H9 (cell line): Measurements from ENCODE around the gene RMND5A. TPM values are rescaled to one million over a fixed set of nuclear protein-coding genes. Genes with fewer than 3 reads are reported as not detected.

Experiments used
- DNase-seq: peaks from one replicate; pipeline ENCODE4 v3.0.0-alpha.2; 2017
- H2AFZ ChIP-seq: one replicate; pipeline ENCODE4 v1.6.1; 2013; ENCODE audit warnings: mild to moderate bottlenecking, low read length, control low read depth, moderate library complexity
- H2AK5ac ChIP-seq: 2 replicates; pipeline ENCODE4 v1.6.1; 2013; ENCODE audit warnings: low read length, control low read depth, mixed read lengths; ENCODE audit not compliant: insufficient read length
- H2BK120ac ChIP-seq: one replicate; pipeline ENCODE4 v1.6.1; 2013; ENCODE audit warnings: low read depth, mild to moderate bottlenecking, low read length, control low read depth, inconsistent platforms; ENCODE audit not compliant: poor library complexity, severe bottlenecking
- H2BK12ac ChIP-seq: 2 replicates; pipeline ENCODE4 v1.6.1; 2013; ENCODE audit warnings: low read length, control low read depth, mixed read lengths, low read depth; ENCODE audit not compliant: insufficient read length
- H2BK15ac ChIP-seq: 2 replicates; pipeline ENCODE4 v1.6.1; 2013; ENCODE audit warnings: low read depth, low read length, control low read depth
- H2BK20ac ChIP-seq: one replicate; pipeline ENCODE4 v1.6.1; 2013; ENCODE audit warnings: low read depth, mild to moderate bottlenecking, low read length, control low read depth, inconsistent platforms; ENCODE audit not compliant: poor library complexity, severe bottlenecking
- H2BK5ac ChIP-seq: 2 replicates; pipeline ENCODE4 v1.6.1; 2013; ENCODE audit warnings: low read length, control low read depth, mixed read lengths; ENCODE audit not compliant: insufficient read length
- H3K14ac ChIP-seq: 2 replicates; pipeline ENCODE4 v1.6.1; 2013; ENCODE audit warnings: low read length, control low read depth; ENCODE audit not compliant: insufficient read depth
- H3K18ac ChIP-seq: 2 replicates; pipeline ENCODE4 v1.6.1; 2013; ENCODE audit warnings: low read depth, mild to moderate bottlenecking, mixed read lengths, low read length, control low read depth; ENCODE audit not compliant: insufficient read length
- H3K23ac ChIP-seq: 2 replicates; pipeline ENCODE4 v1.6.1; 2013; ENCODE audit warnings: low read length, control low read depth, mixed read lengths, low read depth; ENCODE audit not compliant: insufficient read length
- H3K23me2 ChIP-seq: 2 replicates; pipeline ENCODE4 v1.6.1; 2013; ENCODE audit warnings: low read depth, mild to moderate bottlenecking, mixed read lengths, low read length, control low read depth; ENCODE audit not compliant: insufficient read length, poor library complexity, severe bottlenecking
- H3K27ac ChIP-seq: 2 replicates; pipeline ENCODE4 v1.5.1; 2013; ENCODE audit warnings: low read length, control low read depth, mixed read lengths, low read depth; ENCODE audit not compliant: insufficient read length
- H3K27me3 ChIP-seq: 2 replicates; pipeline ENCODE4 v1.6.1; 2013; ENCODE audit warnings: low read length, control low read depth, inconsistent platforms; ENCODE audit not compliant: insufficient read depth
- H3K4ac ChIP-seq: 2 replicates; pipeline ENCODE4 v1.6.1; 2013; ENCODE audit warnings: low read depth, mild to moderate bottlenecking, control low read depth, inconsistent platforms, low read length, moderate library complexity
- H3K4me1 ChIP-seq: 2 replicates; pipeline ENCODE4 v1.6.1; 2013; ENCODE audit warnings: low read length, control low read depth, inconsistent platforms; ENCODE audit not compliant: insufficient read depth
- H3K4me2 ChIP-seq: 2 replicates; pipeline ENCODE4 v1.6.1; 2013; ENCODE audit warnings: low read length, control low read depth, mixed read lengths; ENCODE audit not compliant: insufficient read length, insufficient read depth
- H3K56ac ChIP-seq: 2 replicates; pipeline ENCODE4 v1.6.1; 2013; ENCODE audit warnings: low read depth, mild to moderate bottlenecking, mixed read lengths, low read length, control low read depth; ENCODE audit not compliant: insufficient read length
- H3K79me1 ChIP-seq: 2 replicates; pipeline ENCODE4 v1.6.1; 2013; ENCODE audit warnings: low read depth, mild to moderate bottlenecking, moderate library complexity, low read length, control low read depth, inconsistent platforms; ENCODE audit not compliant: insufficient read depth, poor library complexity, severe bottlenecking
- H3K79me2 ChIP-seq: 2 replicates; pipeline ENCODE4 v1.6.1; 2013; ENCODE audit warnings: low read length, control low read depth, inconsistent platforms; ENCODE audit not compliant: insufficient read depth
- H3K9ac ChIP-seq: 2 replicates; pipeline ENCODE4 v1.6.1; 2013; ENCODE audit warnings: low read length, control low read depth, mixed read lengths; ENCODE audit not compliant: insufficient read length; ENCODE audit errors: extremely low read depth
- H3K9me3 ChIP-seq: one replicate; pipeline ENCODE4 v1.6.1; 2013; ENCODE audit warnings: low read depth, low read length, inconsistent platforms; ENCODE audit not compliant: control insufficient read depth
- H3T11ph ChIP-seq: one replicate; pipeline ENCODE4 v1.6.1; 2013; ENCODE audit warnings: mild to moderate bottlenecking, low read length, control low read depth, inconsistent platforms
- H4K20me1 ChIP-seq: one replicate; pipeline ENCODE4 v1.6.1; 2013; ENCODE audit not compliant: control insufficient read depth, insufficient read length, insufficient read depth
- H4K5ac ChIP-seq: 2 replicates; pipeline ENCODE4 v1.6.1; 2013; ENCODE audit warnings: low read depth, mild to moderate bottlenecking, mixed read lengths, low read length, control low read depth; ENCODE audit not compliant: insufficient read length
- H4K8ac ChIP-seq: replicated peaks from 2 replicates; pipeline ENCODE4 v1.6.1; 2013; ENCODE audit warnings: low read length, control low read depth, mixed read lengths, low read depth; ENCODE audit not compliant: insufficient read length
- H4K91ac ChIP-seq: 2 replicates; pipeline ENCODE4 v1.6.1; 2013; ENCODE audit warnings: low read depth, mild to moderate bottlenecking, moderate library complexity, mixed read lengths, low read length, control low read depth; ENCODE audit not compliant: insufficient read length
- H3K27ac Mint-ChIP-seq, 3 experiments: 2 replicates in 2 of 3; 3 replicates in 1 of 3; pipeline ENCODE4 v1.8.0; 2020 to 2021; ENCODE audit warnings: mixed read lengths in 3 of 3, mild to moderate bottlenecking in 1 of 3, moderate library complexity in 1 of 3
- H3K27me3 Mint-ChIP-seq: 2 replicates; pipeline ENCODE4 v1.8.0; 2021; ENCODE audit warnings: low read depth, mild to moderate bottlenecking, moderate library complexity, mixed read lengths
- H3K36me3 Mint-ChIP-seq, 3 experiments: 2 replicates in 2 of 3; 3 replicates in 1 of 3; pipeline ENCODE4 v1.8.0; 2020 to 2021; ENCODE audit warnings: low read depth in 3 of 3, mixed read lengths in 3 of 3; ENCODE audit not compliant: insufficient read depth in 1 of 3
- H3K4me1 Mint-ChIP-seq, 2 experiments: 2 replicates each; pipeline ENCODE4 v1.8.0; 2020; ENCODE audit warnings: mixed read lengths in 2 of 2
- H3K4me3 Mint-ChIP-seq, 2 experiments: 2 replicates in 1 of 2; 3 replicates in 1 of 2; pipeline ENCODE4 v1.8.0; 2020 to 2021; ENCODE audit warnings: mild to moderate bottlenecking in 2 of 2, mixed read lengths in 2 of 2, moderate library complexity in 1 of 2
- H3K9me3 Mint-ChIP-seq, 2 experiments: 2 replicates in 1 of 2; 3 replicates in 1 of 2; pipeline ENCODE4 v1.8.0; 2020; ENCODE audit warnings: mild to moderate bottlenecking in 2 of 2, mixed read lengths in 2 of 2, moderate library complexity in 1 of 2
- CTCF ChIP-seq: fragments of 200-600 bp; sonication (generic); conservative IDR thresholded peaks from 3 replicates; pipeline ENCODE4 v1.8.0; 2021; ENCODE audit warnings: antibody characterized with exemption, mild to moderate bottlenecking
- WGBS: extraction: QIAGEN DNeasy Blood & Tissue Kit; methylation state at CpG from one replicate; pipeline ENCODE4 v1.1.7; 2013; ENCODE audit warnings: missing lambda C conversion rate, low lambda C conversion rate, mixed read lengths; ENCODE audit not compliant: insufficient read length; ENCODE audit errors: extremely low coverage; 5-methylcytosine and 5-hydroxymethylcytosine counted together
- total RNA-seq: library from RNA; stranded (reverse); gene quantifications from 2 replicates; pipeline ENCODE4 v1.2.1, GENCODE V29; 2021

Gene RMND5A
- total RNA-seq, 1 experiment from 2014 or later: 48.8 TPM

- Histone ChIP-seq H3K23me2 (no peaks in the 10 kb centered on the region), H2AK5ac (no peak overlapping the region), H4K91ac (no peak overlapping the region), H3K23ac (no peak overlapping the region), H3K9me3 (no peaks in the 10 kb centered on the region), H3K4me2 (no peak overlapping the region), H2BK20ac (no peak overlapping the region), H4K5ac (no peak overlapping the region), H3K27ac (no peak overlapping the region), H2BK5ac (no peak overlapping the region), H3K4me1 (no peaks in the 10 kb centered on the region), H3K9ac (no peak overlapping the region), H2BK15ac (no peak overlapping the region), H3K4ac (no peak overlapping the region), H3T11ph (no peak overlapping the region), H3K18ac (no peak overlapping the region), H4K20me1 (no peaks in the 10 kb centered on the region), H4K8ac (no peak overlapping the region), H3K79me2 (no peaks in the 10 kb centered on the region), H2BK120ac (no peak overlapping the region), H3K56ac (no peak overlapping the region), H2BK12ac (no peak overlapping the region), H3K14ac (no peak overlapping the region), H3K27me3 (peaks cover 12% of the 10 kb centered on the region; the same call in 1 of the 2 replicates), H2AFZ (no peak overlapping the region), H3K79me1 (no peaks in the 10 kb centered on the region)
- H3K27ac Mint-ChIP-seq: no peak overlapping the region
- peaks cover 45% of the 10 kb centered on the region for H3K27me3 Mint-ChIP-seq
- TF ChIP-seq CTCF: no peak
- no peak for DNase-seq
- H3K4me3 Mint-ChIP-seq: no peak overlapping the region
- H3K4me1 Mint-ChIP-seq: peaks cover 0 to 3% of the 10 kb centered on the region in 2 experiments; a peak in 2 of 4 replicates
- H3K36me3 Mint-ChIP-seq: no peaks in the 10 kb centered on the region
- no peaks in the 10 kb centered on the region for H3K9me3 Mint-ChIP-seq
- no CpG with 5 or more reads among the region's 8 CpGs for WGBS
These were observed 63.7 kb downstream of the RMND5A start for GRCh38 chr2:86783615-86784339.
